GM21529 (cell line): ENCODE measurements around the gene BAZ2B.
A peak's percentile ranks its signal among the peaks of the same experiment; 100 is the strongest.
"Not testable (repeated sequence)": the region's sequence is repeated elsewhere in the genome, so short reads cannot be mapped to it uniquely, and the experiment has no call there.

Experiments used
- ATAC-seq: cut with Tn5 transposase; IDR thresholded peaks from one replicate; pipeline ENCODE4 v1.9.1; 2021; ENCODE audit not compliant: unreplicated experiment

The BAZ2B gene

DNA sequence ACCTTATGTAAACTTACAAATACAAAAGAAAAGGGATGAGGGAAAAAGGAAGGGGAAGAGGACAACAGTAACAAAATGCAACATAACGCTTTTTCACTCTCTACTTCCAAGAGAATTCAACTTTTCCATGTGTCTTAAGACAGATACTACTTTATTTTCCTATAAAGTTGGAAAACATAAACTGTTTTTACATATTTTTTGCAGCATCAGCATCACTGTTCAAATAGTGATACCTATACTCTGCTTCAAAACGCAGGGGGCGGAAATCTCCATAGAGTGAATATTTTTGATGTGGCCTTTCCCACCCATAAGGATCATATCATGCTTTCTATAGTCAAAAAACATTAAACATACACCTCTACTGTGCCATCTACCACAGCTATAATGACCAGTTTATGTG is 77.5 kb downstream of the BAZ2B start:
- ATAC-seq: no peak

- ATAC-seq: not testable (repeated sequence)
Measured at GRCh38 chr2:159535261-159535660, 81.1 kb downstream of the BAZ2B start.

DNA sequence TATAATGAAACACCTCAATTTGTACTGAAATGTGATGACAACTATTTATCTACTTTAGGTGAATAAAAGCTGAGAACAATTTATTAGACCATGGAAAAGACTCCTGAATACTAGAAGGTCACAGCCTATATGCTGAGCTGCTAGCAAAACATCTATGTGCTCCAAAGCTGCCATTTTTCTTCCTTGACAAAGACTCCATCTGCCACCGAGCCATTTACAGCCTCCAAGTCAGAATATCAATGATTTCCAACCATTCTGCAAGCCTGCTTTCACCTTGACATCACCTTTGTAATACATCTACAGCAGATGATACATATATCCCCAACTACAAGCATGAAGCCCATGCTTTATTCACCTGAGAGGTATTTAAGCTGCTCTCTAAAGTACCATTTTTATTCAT is 84.9 kb downstream of the BAZ2B start:
- no peak for ATAC-seq

DNA sequence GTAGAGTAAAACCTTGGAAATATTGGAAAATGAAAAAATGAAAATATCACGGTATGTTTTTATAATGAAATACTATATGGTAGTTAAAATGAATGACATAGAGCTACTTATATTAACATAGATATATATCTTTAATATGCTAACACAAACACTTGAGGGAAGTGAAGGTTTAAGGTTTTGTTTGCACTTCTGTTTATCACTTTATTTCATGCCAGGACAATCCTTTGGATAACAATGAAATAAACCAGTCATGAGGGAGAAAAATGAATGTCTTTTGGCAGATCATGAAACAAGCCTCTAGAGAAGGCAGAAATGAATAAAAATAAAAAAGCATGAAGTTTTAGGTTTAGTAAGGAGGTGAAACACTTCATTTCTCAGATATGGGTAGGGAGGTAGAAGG is 89.9 kb downstream of the BAZ2B start:
- no peak for ATAC-seq

DNA sequence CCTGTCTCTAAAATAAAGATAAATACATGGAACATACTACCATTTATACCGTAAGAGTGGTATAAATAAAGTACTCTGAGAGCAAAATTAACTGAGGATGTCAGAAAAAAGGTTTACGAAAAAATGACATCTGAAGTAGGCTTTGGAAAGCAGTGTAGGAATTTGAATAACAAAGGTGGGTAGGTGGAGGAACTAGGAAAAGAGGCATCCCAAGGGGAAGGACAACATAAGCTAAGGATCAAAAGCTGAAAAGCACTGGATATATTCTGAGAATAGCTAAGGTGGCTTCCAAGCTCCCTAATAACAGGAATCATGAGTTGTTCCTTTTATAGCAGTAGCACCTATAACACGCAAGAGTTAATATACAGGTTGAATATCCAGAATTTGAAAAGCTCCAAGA is 91.3 kb downstream of the BAZ2B start:
- ATAC-seq: no peak

DNA sequence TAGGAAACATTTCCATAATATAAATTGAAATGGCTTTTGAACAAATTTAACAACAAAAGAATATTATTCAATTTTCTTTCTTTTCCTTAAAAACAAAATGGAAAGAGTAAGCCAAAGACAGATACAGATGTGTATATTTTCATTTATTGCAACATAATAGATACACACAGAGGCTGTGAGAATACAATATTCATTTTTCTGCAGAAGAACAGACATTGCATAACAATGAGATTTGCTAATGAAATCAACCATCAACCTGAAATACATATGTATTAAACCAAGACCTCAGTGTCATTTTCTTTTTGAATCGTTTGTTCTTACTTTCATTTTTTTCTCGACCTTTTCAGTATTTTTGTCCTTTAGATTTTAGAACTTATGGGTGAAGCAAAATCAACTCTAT is 95.1 kb downstream of the BAZ2B start:
- no peak for ATAC-seq

DNA sequence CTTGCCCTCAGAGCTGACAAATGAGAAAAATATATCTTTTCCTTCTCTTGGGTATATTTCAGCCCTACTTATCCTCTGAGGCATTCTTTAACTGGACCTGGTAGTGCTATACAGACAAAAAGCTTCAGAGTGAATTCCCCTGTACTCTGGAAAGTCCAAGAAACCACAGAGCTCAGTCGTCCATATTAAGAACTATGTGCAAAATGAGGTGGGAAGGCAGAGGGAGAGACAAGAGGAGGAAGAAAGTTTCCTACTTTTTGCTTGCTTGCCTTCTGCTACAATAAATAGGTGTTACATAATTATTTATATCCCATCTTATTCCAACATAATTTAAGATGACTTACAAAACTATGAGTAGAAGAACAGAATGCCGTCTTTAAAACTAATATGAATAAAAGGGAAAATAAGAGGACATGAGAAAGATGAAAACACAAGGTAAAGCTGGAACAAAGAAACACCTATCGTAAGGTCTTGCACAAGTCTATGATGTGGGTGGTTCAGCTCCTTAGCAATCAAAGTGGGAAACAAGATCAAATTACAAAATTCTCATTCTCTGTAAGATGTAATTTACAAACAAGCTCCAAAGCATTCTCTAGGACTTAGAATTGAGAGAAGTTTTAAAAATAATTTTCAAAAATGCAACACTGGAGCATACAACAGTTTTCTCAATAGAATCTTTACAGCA is 97.9 kb downstream of the BAZ2B start:
- ATAC-seq: no peak

DNA sequence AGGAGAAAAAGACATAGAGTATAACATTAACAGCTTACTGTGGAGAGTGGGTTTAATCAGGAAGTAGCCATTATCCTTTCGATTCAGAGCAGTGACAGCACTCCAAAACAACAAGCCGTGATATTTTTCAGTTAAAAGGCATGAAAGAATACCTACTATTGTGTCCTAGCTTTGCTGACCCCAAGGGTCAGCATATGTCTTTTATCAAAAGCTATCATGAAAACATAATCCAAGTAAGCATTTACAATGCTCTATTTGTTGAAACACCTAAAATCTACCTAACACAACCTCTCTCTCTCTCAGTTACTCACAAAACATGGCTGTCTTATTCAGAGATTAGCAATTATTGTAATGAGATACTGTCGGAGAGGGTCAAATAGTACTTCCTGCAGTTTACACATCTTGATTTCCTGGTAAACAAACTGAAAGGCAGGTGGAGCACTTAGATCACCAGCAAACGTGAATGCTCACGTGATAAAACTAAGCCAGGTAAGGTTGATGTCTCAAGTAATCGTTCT is 100.0 kb downstream of the BAZ2B start:
- peak; percentile 86 for ATAC-seq

GRCh38 chr2:159515441-159515840 is 100.9 kb downstream of the BAZ2B start:
- ATAC-seq: no peak

- no peak for ATAC-seq
Measured at GRCh38 chr2:159513745-159514144, 102.6 kb downstream of the BAZ2B start.

DNA sequence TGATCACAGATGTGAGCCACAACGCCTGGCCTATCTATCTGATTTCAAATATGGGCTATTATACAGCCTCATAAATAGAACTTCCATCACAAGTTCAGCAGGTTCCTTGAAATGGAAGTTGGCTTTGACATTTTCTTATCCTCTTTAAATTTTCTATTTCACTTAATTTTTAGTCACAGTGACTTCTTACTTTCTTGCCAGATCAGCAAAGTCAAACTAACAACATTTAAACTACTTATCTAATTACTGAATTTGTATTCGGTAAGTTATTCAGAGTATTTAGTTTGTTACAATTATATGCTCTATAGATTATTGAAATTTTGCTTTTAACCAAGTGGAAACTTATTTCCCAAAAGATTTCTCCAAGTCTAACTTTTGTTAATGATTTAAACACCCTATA is 108.2 kb downstream of the BAZ2B start:
- no peak for ATAC-seq

GRCh38 chr2:159506764-159507440 is 109.4 kb downstream of the BAZ2B start:
- ATAC-seq: no peak

GRCh38 chr2:159506202-159506601 is 110.1 kb downstream of the BAZ2B start:
- no peak for ATAC-seq

GRCh38 chr2:159505196-159505595 is 111.2 kb downstream of the BAZ2B start:
- no peak for ATAC-seq

DNA sequence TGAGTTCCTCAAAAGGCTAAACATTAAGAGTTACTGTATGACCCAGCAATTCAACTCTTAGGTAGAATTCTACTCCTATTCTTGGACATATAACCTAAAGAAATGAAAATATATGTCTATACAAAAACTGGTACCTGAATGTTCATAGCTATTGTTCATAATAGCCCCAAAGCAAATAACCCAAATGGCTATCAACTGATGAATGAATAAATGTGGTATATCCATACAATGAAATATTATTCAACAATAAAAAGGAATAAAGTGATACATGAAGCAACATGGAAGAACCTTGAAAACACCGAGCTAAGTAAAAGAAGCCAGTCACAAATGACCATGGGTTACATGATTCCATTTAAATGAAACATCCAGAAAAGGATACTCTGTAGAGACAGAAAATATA is 114.6 kb downstream of the BAZ2B start:
- ATAC-seq: no peak

- ATAC-seq: no peak
Measured at GRCh38 chr2:159497847-159498246, 118.5 kb downstream of the BAZ2B start.

GRCh38 chr2:159497256-159497655 is 119.1 kb downstream of the BAZ2B start:
- no peak for ATAC-seq

GRCh38 chr2:159489476-159489875 is 126.9 kb downstream of the BAZ2B start:
- no peak for ATAC-seq

- ATAC-seq: no peak
Measured at GRCh38 chr2:159484532-159484931, 131.8 kb downstream of the BAZ2B start.

DNA sequence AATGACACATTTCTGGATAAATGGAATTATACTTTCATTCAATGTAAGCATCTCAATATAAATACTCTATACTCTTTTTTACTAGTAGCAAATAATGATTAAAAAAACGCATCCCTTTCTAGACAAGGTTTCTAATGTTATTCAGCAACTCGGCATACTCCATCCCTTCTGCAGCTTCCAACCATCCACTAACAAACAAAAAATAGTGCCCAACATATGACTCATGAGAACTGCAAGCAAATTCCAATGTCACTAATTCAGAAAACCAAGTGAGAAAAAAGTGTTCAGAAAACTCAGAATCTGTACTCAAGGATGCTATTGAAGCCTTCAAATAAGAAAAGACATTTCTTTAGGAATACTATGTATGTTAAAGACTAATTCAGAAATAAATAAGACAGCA is 140.0 kb downstream of the BAZ2B start:
- no peak for ATAC-seq

- ATAC-seq: no peak
Measured at GRCh38 chr2:159475793-159476192, 140.6 kb downstream of the BAZ2B start.

GRCh38 chr2:159471340-159471739 is 145.0 kb downstream of the BAZ2B start:
- ATAC-seq: no peak

DNA sequence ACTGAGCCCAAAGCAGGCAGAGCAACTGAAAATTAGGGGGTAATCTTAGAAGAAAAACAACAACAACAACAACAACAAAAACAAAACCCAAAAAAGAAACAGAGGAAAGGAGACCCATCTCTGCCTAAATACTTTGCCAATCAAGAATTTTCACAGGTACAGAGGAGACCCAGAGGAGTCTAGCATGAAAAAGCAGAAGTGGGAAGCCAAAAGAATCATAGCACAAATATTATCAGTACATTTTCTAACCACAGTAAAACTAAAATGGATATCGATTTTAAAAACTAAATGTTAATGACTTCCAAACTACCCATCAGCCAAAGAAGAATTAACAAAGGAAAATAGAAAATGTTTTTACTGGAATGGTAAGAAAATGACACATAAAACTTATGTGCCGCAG is 148.1 kb downstream of the BAZ2B start:
- ATAC-seq: no peak
